GM21367 (cell line): ENCODE results near the gene ARHGEF39.
A peak's percentile ranks its signal among the peaks of the same experiment; 100 is the strongest.
"Not testable (repeated sequence)": the region's sequence is repeated elsewhere in the genome, so short reads cannot be mapped to it uniquely, and the experiment has no call there.

Experiments used
- ATAC-seq: cut with Tn5 transposase; IDR thresholded peaks from one replicate; pipeline ENCODE4 v1.9.1; 2021; ENCODE audit not compliant: unreplicated experiment

Gene ARHGEF39

GRCh38 chr9:35653611-35654010 is 11.4 kb downstream of the ARHGEF39 start:
- ATAC-seq: no peak

- ATAC-seq: no peak
Measured at GRCh38 chr9:35652829-35653209, 12.2 kb downstream of the ARHGEF39 start.

- ATAC-seq: no peak
Measured at GRCh38 chr9:35651956-35652828, 12.8 kb downstream of the ARHGEF39 start.

- no peak for ATAC-seq
Measured at GRCh38 chr9:35650341-35651158, 14.4 kb downstream of the ARHGEF39 start, which contains the start of gene SIT1. Gene SIT1 (minus strand): TSS chr9:35650931. CDS start chr9:35650853, 78 bp downstream.

- ATAC-seq: no peak
Measured at GRCh38 chr9:35649431-35650340, 15.3 kb downstream of the ARHGEF39 start.

GRCh38 chr9:35646533-35647265 is 18.3 kb downstream of the ARHGEF39 start:
- ATAC-seq: peak; percentile 76

GRCh38 chr9:35646153-35646532 is 18.9 kb downstream of the ARHGEF39 start:
- no peak for ATAC-seq

- ATAC-seq: not testable (repeated sequence)
Measured at GRCh38 chr9:35645736-35646135, 19.3 kb downstream of the ARHGEF39 start.

GRCh38 chr9:35643046-35643445 is 21.9 kb downstream of the ARHGEF39 start:
- ATAC-seq: no peak

- ATAC-seq: not testable (repeated sequence)
Measured at GRCh38 chr9:35641478-35641877, 23.5 kb downstream of the ARHGEF39 start.

- not testable (repeated sequence) for ATAC-seq
Measured at GRCh38 chr9:35640431-35640830, 24.6 kb downstream of the ARHGEF39 start.

- no peak for ATAC-seq
Measured at GRCh38 chr9:35639631-35640030, 25.4 kb downstream of the ARHGEF39 start.

GRCh38 chr9:35639225-35639624 is 25.8 kb downstream of the ARHGEF39 start:
- not testable (repeated sequence) for ATAC-seq

GRCh38 chr9:35638751-35639150 is 26.2 kb downstream of the ARHGEF39 start:
- not testable (repeated sequence) for ATAC-seq

- ATAC-seq: not testable (repeated sequence)
Measured at GRCh38 chr9:35637427-35637955, 27.5 kb downstream of the ARHGEF39 start.

GRCh38 chr9:35636877-35637246 is 28.1 kb downstream of the ARHGEF39 start:
- not testable (repeated sequence) for ATAC-seq

- no peak for ATAC-seq
Measured at GRCh38 chr9:35636135-35636876, 28.7 kb downstream of the ARHGEF39 start.

GRCh38 chr9:35635730-35636129 is 29.3 kb downstream of the ARHGEF39 start:
- no peak for ATAC-seq

- no peak for ATAC-seq
Measured at GRCh38 chr9:35629597-35629996, 35.4 kb downstream of the ARHGEF39 start.
